Measurements from ENCODE around the gene ST6GALNAC2.
A peak's percentile ranks its signal among the peaks of the same experiment; 100 is the strongest.
"Not testable (repeated sequence)": the region's sequence is repeated elsewhere in the genome, so short reads cannot be mapped to it uniquely, and the experiment has no call there.

The ST6GALNAC2 gene

DNA sequence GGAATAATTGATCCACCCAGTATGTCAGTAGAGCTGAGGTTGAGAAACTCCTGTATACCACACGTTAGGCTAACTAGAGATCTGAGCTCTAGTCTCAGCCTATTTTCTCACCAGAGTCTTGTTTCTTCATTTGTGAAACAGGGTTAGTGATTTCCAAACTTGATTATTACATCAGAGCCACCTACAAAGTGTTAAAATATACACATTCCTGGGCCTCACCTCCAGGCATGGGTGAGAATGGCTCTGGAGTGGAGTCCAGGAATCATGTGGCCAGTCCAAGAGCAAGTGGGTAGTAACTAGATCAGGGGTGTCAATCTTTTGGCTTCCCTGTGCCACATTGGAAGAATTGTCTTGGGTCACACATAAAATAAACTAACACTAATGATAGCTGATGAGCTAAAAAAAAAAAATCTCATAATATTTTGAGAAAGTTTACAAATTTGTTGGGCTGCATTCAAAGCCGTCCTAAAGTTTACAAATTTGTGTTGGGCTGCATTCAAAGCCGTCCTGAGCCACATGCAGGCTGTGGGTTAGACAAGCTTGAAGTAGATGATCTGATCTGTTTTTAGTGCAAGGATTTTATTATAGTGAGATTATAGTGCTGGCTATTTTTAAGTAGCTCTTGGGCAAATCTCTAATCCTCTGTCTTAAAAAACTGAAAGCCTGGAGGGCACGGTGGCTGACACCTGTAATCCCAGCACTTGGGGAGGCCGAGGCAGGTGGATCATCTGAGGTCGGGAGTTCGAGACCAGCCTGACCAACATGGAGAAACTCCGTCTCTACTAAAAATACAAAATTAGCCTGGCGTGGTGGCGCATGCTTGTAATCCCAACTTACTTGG, 25.4 kb downstream of the ST6GALNAC2 start:
- peak overlapping the region; percentile 9 for H3K9ac ChIP-seq (ENCODE audit: low read depth, low read length)
- H3K4me1 ChIP-seq (ENCODE audit: control insufficient read depth, insufficient read depth, low read length) = peaks cover 51% of the 10 kb centered on the region
- peak overlapping the region; percentile 91 for H3K4me2 ChIP-seq (ENCODE audit: low read length)
- peak overlapping the region; percentile 33 for H3K4me3 ChIP-seq (ENCODE audit: low read length)
- H3K27me3 ChIP-seq (ENCODE audit: control insufficient read depth, insufficient read depth, low read length) = no peaks in the 10 kb centered on the region
- no peaks in the 10 kb centered on the region for H3K9me3 ChIP-seq (replicated peaks; ENCODE audit: low read length)
- peaks cover 33% of the 10 kb centered on the region for H3K36me3 ChIP-seq (ENCODE audit: insufficient read depth, low read length)

DNA sequence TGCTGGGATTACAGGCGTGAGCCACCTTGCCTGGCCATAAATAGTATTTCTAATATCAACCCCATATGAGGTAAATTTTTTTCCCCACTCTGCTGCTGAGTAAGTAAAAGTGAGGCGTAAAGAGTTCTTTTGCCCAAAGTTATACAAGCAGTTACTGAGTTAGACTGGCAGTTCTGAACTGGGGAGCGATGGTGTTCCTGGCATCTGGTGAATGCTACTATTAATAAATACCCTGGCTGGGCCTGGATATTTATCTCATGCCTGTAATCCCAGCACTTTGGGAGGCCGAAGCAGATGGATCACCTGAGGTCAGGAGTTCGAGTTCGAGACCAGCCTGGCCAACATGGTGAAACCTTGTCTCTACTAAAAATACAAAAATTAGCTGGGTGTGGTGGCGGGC, 26.2 kb downstream of the ST6GALNAC2 start:
- H3K27me3 ChIP-seq (ENCODE audit: control insufficient read depth, insufficient read depth, low read length); H3K9me3 ChIP-seq (replicated peaks; ENCODE audit: low read length): not testable (repeated sequence)
- H3K4me3 ChIP-seq (ENCODE audit: low read length) = peak overlapping the region; percentile 81
- H3K4me2 ChIP-seq (ENCODE audit: low read length) = peak overlapping the region; percentile 91
- H3K36me3 ChIP-seq (ENCODE audit: insufficient read depth, low read length) = peaks cover 25% of the 10 kb centered on the region
- peaks cover 45% of the 10 kb centered on the region for H3K4me1 ChIP-seq (ENCODE audit: control insufficient read depth, insufficient read depth, low read length)
- peak overlapping the region; percentile 98 for H3K9ac ChIP-seq (ENCODE audit: low read depth, low read length)

DNA sequence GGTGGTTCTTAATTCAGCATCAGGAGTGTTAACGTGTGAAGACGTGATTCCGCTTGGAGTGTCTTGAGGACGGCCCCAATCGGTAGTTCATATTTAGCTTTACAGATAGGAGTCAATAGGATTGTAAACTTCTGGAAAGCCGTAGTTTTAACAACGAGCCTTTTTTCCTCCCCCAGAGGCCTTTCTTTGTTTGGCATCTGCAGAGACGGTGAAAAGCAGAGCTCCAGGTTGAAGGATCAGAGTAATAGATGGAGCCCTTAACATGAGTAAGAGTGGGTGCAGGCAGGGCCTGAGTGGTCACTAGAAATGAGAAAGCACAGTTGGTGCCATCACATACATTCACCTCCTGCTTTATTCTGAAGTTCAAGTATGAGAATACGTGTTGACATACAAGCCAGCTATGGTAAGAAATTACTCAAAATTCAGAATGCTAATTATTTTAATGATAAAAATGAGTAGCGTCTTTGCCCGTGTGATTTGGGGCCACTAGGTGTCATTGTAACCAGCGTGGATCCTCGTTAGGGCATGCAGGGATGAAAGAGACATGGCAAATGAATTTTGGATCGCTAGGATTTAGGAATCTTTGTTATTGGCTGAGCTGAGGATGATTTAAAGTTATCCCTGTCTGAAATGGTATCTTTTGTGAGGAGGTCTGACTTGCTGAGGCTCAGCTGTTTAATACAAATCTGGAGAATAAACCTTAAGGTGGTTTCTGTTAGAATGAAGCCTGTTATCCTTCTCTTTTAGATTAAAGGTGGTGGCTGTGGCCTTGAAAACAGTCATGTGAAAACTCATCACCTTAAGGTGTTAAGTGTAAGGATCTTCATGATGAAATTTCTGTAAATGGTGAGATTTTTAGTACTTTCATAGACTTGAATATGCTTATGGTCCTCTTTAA, 27.2 kb downstream of the ST6GALNAC2 start:
- Histone ChIP-seq H3K36me3 (ENCODE audit: insufficient read depth, low read length) (peaks cover 22% of the 10 kb centered on the region), H3K4me2 (ENCODE audit: low read length) (peak overlapping the region; percentile 91), H3K27me3 (ENCODE audit: control insufficient read depth, insufficient read depth, low read length) (no peaks in the 10 kb centered on the region), H3K9me3 (replicated peaks; ENCODE audit: low read length) (no peaks in the 10 kb centered on the region), H3K9ac (ENCODE audit: low read depth, low read length) (peak overlapping the region; percentile 98), H3K4me1 (ENCODE audit: control insufficient read depth, insufficient read depth, low read length) (peaks cover 45% of the 10 kb centered on the region), H3K4me3 (ENCODE audit: low read length) (peak overlapping the region; percentile 81)

DNA sequence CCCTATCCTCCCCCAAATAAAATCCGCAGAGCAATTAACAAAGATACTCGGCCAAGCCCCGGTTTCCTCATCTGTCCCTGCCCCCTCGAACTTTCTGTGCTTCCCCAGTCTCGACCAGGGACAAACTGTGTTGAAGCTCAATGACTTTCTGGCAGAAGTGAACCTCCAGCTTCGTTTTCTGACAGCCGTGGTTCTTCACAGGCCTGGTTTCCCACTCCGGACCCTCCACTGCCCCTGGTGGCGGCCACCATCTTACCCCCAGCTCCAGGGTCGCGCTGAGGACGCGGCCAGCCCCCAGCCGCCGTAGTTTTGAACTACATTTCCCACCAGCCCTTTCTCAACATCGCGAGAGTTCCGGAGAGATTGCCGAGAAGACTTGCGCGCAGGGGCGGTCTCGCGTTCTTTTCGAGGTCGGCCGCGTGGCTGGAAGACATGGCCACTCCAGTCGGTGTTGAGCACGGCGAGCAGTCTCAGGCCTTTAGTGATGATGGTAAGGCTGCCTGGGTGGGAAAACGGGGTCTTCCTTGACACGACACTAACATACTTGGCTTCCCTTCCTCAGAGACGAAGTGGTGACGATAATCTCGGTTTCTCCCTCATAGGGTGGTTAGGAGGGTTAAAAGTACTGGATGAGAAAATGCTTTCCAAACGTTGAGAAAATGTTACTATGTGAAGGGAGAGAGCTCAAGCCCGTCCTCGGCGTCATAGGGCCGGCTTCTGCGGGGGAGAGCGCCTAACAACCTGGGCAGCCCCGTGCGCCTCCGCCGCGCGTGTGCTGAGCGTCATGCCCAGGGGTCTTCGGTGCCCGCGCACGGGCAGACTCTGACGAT, 28.1 kb downstream of the ST6GALNAC2 start:
- H3K36me3 ChIP-seq (ENCODE audit: insufficient read depth, low read length) = peaks cover 22% of the 10 kb centered on the region
- H3K4me2 ChIP-seq (ENCODE audit: low read length) = peak overlapping the region; percentile 91
- H3K9ac ChIP-seq (ENCODE audit: low read depth, low read length) = peak overlapping the region; percentile 98
- peaks cover 39% of the 10 kb centered on the region for H3K4me1 ChIP-seq (ENCODE audit: control insufficient read depth, insufficient read depth, low read length)
- peak overlapping the region; percentile 81 for H3K4me3 ChIP-seq (ENCODE audit: low read length)
- no peaks in the 10 kb centered on the region for H3K9me3 ChIP-seq (replicated peaks; ENCODE audit: low read length)
- no peaks in the 10 kb centered on the region for H3K27me3 ChIP-seq (ENCODE audit: control insufficient read depth, insufficient read depth, low read length)

DNA sequence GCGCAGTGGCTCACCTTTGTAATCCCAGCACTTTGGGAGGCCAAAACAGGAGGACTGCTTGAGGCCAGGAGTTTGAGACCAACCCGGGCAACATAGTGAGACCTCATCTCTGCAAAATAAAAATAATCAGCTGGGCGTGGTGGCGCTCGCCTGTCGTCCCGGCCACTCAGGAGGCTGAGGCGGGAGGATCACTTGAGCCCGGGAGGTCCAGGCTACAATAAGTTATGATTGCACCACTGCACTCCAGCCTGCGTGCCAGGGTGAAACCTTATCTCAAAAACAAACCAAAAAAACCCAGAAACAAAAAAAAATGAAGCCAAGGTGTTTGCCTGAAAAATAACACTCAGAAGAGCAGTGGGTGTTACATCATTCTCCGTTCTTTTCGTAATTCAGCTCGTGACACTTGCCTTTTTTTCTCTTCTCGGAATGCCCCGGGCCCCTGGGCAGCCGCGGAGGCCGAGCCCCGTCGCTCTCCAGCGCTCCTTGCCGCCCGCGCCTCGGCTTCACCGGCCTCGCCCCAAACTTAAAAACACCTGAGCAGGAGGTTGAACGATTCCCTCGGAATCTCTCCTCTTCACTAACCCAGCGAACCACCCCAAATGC, 28.8 kb downstream of the ST6GALNAC2 start:
- H3K9ac ChIP-seq (ENCODE audit: low read depth, low read length) = peak overlapping the region; percentile 98
- H3K9me3 ChIP-seq (replicated peaks; ENCODE audit: low read length) = no peaks in the 10 kb centered on the region
- peaks cover 33% of the 10 kb centered on the region for H3K4me1 ChIP-seq (ENCODE audit: control insufficient read depth, insufficient read depth, low read length)
- H3K4me2 ChIP-seq (ENCODE audit: low read length) = peak overlapping the region; percentile 91
- no peaks in the 10 kb centered on the region for H3K27me3 ChIP-seq (ENCODE audit: control insufficient read depth, insufficient read depth, low read length)
- peaks cover 20% of the 10 kb centered on the region for H3K36me3 ChIP-seq (ENCODE audit: insufficient read depth, low read length)
- H3K4me3 ChIP-seq (ENCODE audit: low read length) = peak overlapping the region; percentile 81

DNA sequence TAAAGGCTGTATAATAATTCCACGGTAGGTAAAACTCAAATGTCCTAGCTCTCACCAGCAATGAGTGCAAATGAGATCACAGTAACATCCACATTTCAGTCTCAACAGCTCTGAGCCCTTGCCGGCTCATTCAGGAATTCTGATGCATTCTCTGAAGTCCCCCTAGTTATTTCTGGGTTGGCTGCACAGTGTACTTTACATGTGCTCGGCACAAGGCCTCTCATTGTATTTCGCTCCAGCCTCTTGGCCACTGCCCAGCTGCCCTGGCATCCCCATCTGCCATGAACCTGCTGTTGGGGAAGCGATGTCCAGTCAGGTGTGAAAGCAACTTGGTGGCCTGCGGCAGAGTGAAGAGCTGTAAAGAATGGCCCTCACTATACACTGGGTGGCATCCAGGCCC, 31.5 kb downstream of the ST6GALNAC2 start:
- no peaks in the 10 kb centered on the region for H3K9me3 ChIP-seq (replicated peaks; ENCODE audit: low read length)
- H3K9ac ChIP-seq (ENCODE audit: low read depth, low read length) = no peak overlapping the region
- peaks cover 17% of the 10 kb centered on the region for H3K4me1 ChIP-seq (ENCODE audit: control insufficient read depth, insufficient read depth, low read length)
- H3K36me3 ChIP-seq (ENCODE audit: insufficient read depth, low read length) = no peaks in the 10 kb centered on the region
- no peak overlapping the region for H3K4me3 ChIP-seq (ENCODE audit: low read length)
- H3K27me3 ChIP-seq (ENCODE audit: control insufficient read depth, insufficient read depth, low read length) = no peaks in the 10 kb centered on the region
- no peak overlapping the region for H3K4me2 ChIP-seq (ENCODE audit: low read length)

DNA sequence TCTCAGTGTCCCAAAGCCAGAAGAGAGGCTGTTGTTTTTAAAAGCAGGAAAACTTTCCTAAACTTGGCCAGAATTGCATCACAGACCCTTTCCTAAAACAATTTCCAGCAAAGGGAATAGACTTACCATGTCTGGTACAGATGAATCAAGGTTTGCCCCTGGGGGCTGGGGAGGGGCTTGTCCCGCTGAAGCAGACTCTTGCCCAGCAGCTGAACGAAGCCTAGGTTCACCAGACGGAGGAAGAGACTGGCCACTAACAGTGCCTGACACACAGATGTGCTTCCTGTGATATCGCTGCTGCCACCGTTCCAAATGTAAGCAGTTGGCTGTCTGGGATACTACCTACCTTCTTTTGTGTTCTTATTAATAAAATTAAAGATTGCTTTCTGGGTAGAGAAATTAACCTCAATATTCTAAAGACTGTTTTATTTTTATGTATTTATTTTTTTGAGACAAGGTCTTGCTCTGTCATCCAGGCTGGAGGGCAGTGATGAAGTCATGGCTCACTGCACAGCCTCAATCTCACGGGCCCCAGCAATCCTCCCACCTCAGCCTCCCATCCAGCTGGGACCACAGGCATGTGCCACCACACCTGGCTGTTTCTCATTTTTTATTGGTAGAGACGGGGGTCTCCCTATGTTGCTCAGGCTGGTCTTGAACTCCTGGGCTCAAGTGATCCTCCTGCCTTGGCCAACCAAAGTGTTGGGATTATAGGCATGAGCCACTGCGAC, 32.3 kb downstream of the ST6GALNAC2 start:
- H3K4me2 ChIP-seq (ENCODE audit: low read length) = no peak overlapping the region
- no peaks in the 10 kb centered on the region for H3K36me3 ChIP-seq (ENCODE audit: insufficient read depth, low read length)
- H3K27me3 ChIP-seq (ENCODE audit: control insufficient read depth, insufficient read depth, low read length) = no peaks in the 10 kb centered on the region
- H3K9me3 ChIP-seq (replicated peaks; ENCODE audit: low read length) = no peaks in the 10 kb centered on the region
- H3K4me3 ChIP-seq (ENCODE audit: low read length) = no peak overlapping the region
- H3K4me1 ChIP-seq (ENCODE audit: control insufficient read depth, insufficient read depth, low read length) = peaks cover 11% of the 10 kb centered on the region
- no peak overlapping the region for H3K9ac ChIP-seq (ENCODE audit: low read depth, low read length)

DNA sequence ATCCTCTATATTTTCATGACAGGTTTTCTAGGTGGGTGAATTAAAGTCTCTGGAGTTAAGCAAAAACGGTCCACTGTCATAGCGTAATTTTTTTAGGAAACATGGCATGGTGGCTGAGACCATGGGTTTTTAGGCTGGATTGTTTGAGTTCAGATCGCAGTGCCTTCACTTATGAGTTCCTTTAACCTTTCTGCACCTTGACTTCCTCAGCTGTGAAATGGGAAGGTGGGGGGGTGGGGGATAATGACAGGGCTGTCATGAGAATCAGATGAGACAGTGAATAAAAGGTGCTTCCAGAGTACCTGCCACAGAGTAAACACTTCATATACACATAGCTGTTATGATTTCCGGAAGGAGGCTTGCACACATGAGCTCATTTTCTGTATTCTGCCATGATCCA, 34.0 kb downstream of the ST6GALNAC2 start:
- Histone ChIP-seq H3K9ac (ENCODE audit: low read depth, low read length) (no peak overlapping the region), H3K36me3 (ENCODE audit: insufficient read depth, low read length) (no peaks in the 10 kb centered on the region), H3K9me3 (replicated peaks; ENCODE audit: low read length) (no peaks in the 10 kb centered on the region), H3K4me1 (ENCODE audit: control insufficient read depth, insufficient read depth, low read length) (peaks cover 20% of the 10 kb centered on the region), H3K27me3 (ENCODE audit: control insufficient read depth, insufficient read depth, low read length) (no peaks in the 10 kb centered on the region), H3K4me3 (ENCODE audit: low read length) (no peak overlapping the region), H3K4me2 (ENCODE audit: low read length) (no peak overlapping the region)

DNA sequence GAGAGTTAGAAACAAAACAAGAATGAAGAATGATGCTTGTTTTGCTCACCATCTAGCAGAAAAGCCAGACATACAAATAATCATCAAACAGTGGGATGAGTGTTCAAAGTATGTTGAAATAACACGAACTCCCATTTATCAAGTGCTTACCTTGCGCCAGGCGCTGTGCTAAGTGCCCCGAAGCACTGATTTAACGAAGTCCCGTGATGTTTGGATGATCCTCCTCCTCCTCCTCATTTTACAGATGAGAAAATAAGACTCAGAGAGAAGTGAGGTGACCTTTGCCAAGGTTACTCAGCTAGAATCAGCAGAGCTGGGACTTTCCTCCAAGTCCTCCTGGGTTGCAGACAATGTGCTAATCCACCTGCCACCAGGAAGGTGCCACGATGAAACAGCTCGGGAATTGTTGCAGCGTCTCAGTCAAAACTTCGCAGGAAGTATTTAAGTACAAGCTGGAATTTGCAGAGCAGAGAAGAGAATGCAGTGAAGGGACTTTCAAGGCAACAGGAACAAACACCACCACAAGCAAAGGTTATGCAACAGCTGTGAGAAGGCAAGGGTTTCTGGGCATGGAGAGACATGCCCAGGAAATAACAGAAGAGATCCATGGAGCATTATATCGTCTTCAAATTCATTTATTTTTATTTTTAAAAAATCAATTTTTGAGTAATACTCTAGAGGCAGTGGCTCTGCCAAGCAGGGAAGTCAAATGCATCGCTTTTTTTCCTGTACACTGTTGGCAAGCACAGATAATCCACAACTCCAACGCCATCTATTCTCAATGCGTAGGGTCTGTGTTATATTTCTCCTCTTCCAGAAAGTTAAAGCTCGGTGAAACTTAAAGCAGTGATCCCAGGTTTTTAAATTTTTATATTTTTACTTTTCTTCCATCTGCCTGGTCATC, 34.7 kb downstream of the ST6GALNAC2 start:
- Histone ChIP-seq H3K36me3 (ENCODE audit: insufficient read depth, low read length) (no peaks in the 10 kb centered on the region), H3K27me3 (ENCODE audit: control insufficient read depth, insufficient read depth, low read length) (no peaks in the 10 kb centered on the region), H3K4me2 (ENCODE audit: low read length) (no peak overlapping the region), H3K4me1 (ENCODE audit: control insufficient read depth, insufficient read depth, low read length) (peaks cover 25% of the 10 kb centered on the region), H3K4me3 (ENCODE audit: low read length) (no peak overlapping the region), H3K9ac (ENCODE audit: low read depth, low read length) (no peak overlapping the region), H3K9me3 (replicated peaks; ENCODE audit: low read length) (no peaks in the 10 kb centered on the region)

DNA sequence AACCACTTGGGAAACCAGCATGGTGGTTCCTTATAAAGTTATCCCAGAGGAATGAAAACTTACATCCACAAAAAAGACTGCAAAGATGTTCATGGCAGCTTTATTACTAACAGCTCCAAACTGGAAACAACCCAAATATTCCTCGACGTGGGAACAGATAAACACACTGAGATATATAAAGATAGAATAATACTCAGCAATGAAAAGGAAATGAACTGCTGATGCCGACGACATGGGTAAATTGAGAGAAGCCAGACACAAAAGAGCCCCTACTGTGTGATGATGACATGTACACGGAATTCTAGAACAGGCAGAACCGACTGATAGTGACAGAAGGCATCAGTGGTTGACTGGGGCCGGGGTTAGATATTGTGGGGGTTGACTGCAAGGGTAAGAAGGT, 36.1 kb downstream of the ST6GALNAC2 start:
- no peak overlapping the region for H3K9ac ChIP-seq (ENCODE audit: low read depth, low read length)
- H3K27me3 ChIP-seq (ENCODE audit: control insufficient read depth, insufficient read depth, low read length) = peaks cover 7% of the 10 kb centered on the region
- H3K4me1 ChIP-seq (ENCODE audit: control insufficient read depth, insufficient read depth, low read length) = peaks cover 34% of the 10 kb centered on the region
- H3K9me3 ChIP-seq (replicated peaks; ENCODE audit: low read length) = no peaks in the 10 kb centered on the region
- no peak overlapping the region for H3K4me3 ChIP-seq (ENCODE audit: low read length)
- no peak overlapping the region for H3K4me2 ChIP-seq (ENCODE audit: low read length)
- H3K36me3 ChIP-seq (ENCODE audit: insufficient read depth, low read length) = no peaks in the 10 kb centered on the region
